MG63 (cell line): ENCODE data around the gene RUFY4. TPM values are rescaled to one million over a fixed set of nuclear protein-coding genes. Genes with fewer than 3 reads are reported as not detected.

Experiments
- total RNA-seq: library from RNA; depleted of rRNA; stranded (reverse); fragments of >200 nt; shearing (Covaris generic); gene quantifications from 2 replicates; pipeline ENCODE4 v1.2.3, GENCODE V29; 2014; ENCODE audit warnings: low replicate concordance; rRNA removed

RUFY4 gene
- total RNA-seq, 1 experiment from 2014 or later = not detected

Other genes starting within 250 kb of the RUFY4 start
- 13.4 and 17.6 TPM in 2 replicates for gene TNS1, start 66.3 kb upstream of the RUFY4 start, total RNA-seq
- not detected in 2 replicates for gene CXCR2, start 56.8 kb downstream of the RUFY4 start, total RNA-seq
- gene CXCR1, start 97.7 kb downstream of the RUFY4 start, total RNA-seq = not detected in 2 replicates
- gene ARPC2, start 147.9 kb downstream of the RUFY4 start, total RNA-seq = 505 and 549 TPM in 2 replicates
- not detected in 2 replicates for gene GPBAR1, start 191.8 kb downstream of the RUFY4 start, total RNA-seq
- gene AAMP, start 200.9 kb downstream of the RUFY4 start, total RNA-seq = 112 TPM in 2 replicates
- 21.5 and 40.8 TPM in 2 replicates for gene PNKD, start 201.3 kb downstream of the RUFY4 start, total RNA-seq
- gene TMBIM1, start 223.2 kb downstream of the RUFY4 start, total RNA-seq = 81.0 and 125 TPM in 2 replicates